Endodermal cell (in vitro differentiated cells): ENCODE results near the gene ASH1L. TPM values are rescaled to one million over a fixed set of nuclear protein-coding genes. Genes with fewer than 3 reads are reported as not detected.
"Not testable (repeated sequence)": the region's sequence is repeated elsewhere in the genome, so short reads cannot be mapped to it uniquely, and the experiment has no call there.

ENCODE experiments used
- DNase-seq: peaks from one replicate; pipeline ENCODE4 v3.0.0-alpha.2; 2017
- H3K27ac ChIP-seq: 2 replicates; pipeline ENCODE4 v1.5.1; 2013; ENCODE audit warnings: mild to moderate bottlenecking, low read depth, low read length, moderate library complexity
- H3K27me3 ChIP-seq: 2 replicates; pipeline ENCODE4 v1.6.1; 2013; ENCODE audit warnings: mild to moderate bottlenecking, low read length, moderate library complexity; ENCODE audit not compliant: insufficient read depth, control insufficient read depth, poor library complexity, severe bottlenecking
- H3K36me3 ChIP-seq: 2 replicates; pipeline ENCODE4 v1.7.0; 2013; ENCODE audit warnings: mild to moderate bottlenecking, low read length, moderate library complexity; ENCODE audit not compliant: control insufficient read depth, insufficient read depth
- H3K4me1 ChIP-seq: one replicate; pipeline ENCODE4 v1.7.0; 2013; ENCODE audit warnings: low read length; ENCODE audit not compliant: control insufficient read depth, insufficient read depth
- H3K4me3 ChIP-seq: 2 replicates; pipeline ENCODE4 v1.5.1; 2013; ENCODE audit warnings: mild to moderate bottlenecking, low read length, moderate library complexity
- H3K9ac ChIP-seq: 2 replicates; pipeline ENCODE4 v1.6.1; 2013; ENCODE audit warnings: mild to moderate bottlenecking, low read length, moderate library complexity; ENCODE audit not compliant: poor library complexity, severe bottlenecking; ENCODE audit errors: extremely low read depth
- H3K9me3 ChIP-seq: 2 replicates; pipeline ENCODE4 v1.6.1; 2013; ENCODE audit warnings: mild to moderate bottlenecking, low read length, moderate library complexity; ENCODE audit not compliant: control insufficient read depth
- H3K27ac Mint-ChIP-seq: 2 replicates; pipeline ENCODE4 v1.8.0; 2020; ENCODE audit warnings: mixed read lengths
- H3K27me3 Mint-ChIP-seq: 2 replicates; pipeline ENCODE4 v1.8.0; 2021; ENCODE audit warnings: mild to moderate bottlenecking, mixed read lengths; ENCODE audit not compliant: insufficient read depth
- H3K36me3 Mint-ChIP-seq: 2 replicates; pipeline ENCODE4 v1.8.0; 2020; ENCODE audit warnings: low read depth, mixed read lengths
- H3K4me1 Mint-ChIP-seq: 2 replicates; pipeline ENCODE4 v1.8.0; 2020; ENCODE audit warnings: mixed read lengths
- H3K4me3 Mint-ChIP-seq: 2 replicates; pipeline ENCODE4 v1.8.0; 2020; ENCODE audit warnings: mild to moderate bottlenecking, moderate library complexity, mixed read lengths
- H3K9me3 Mint-ChIP-seq: 2 replicates; pipeline ENCODE4 v1.8.0; 2020; ENCODE audit warnings: mild to moderate bottlenecking, mixed read lengths
- CTCF ChIP-seq: fragments of 200-600 bp; sonication (generic); conservative IDR thresholded peaks from 2 replicates; pipeline ENCODE4 v1.5.0; 2021; ENCODE audit warnings: antibody characterized with exemption, mild to moderate bottlenecking
- WGBS, 2 experiments: methylation state at CpG; one replicate each; pipeline versions ENCODE4 v1.1.5 to v1.1.7; 2013; ENCODE audit warnings: missing lambda C conversion rate in 2 of 2, mixed read lengths in 1 of 2; ENCODE audit not compliant: insufficient coverage in 1 of 2, insufficient read length in 1 of 2; 5-methylcytosine and 5-hydroxymethylcytosine counted together
- total RNA-seq, 2 donors: library from RNA; stranded (reverse); fragmentation: NEBNext Ultra II Directional in 1 of 2; extraction: Animal tissue kit (Norgen Biotek cat#: 25700) in 1 of 2; gene quantifications; 2 replicates in 1 of 2; 3 replicates in 1 of 2; pipeline ENCODE4 v1.2.1, GENCODE V29; 2021

The ASH1L gene
- total RNA-seq, 2 donors from 2014 or later = 34.5 to 37.0 TPM

GRCh38 chr1:155609515-155610256, 47.1 kb upstream of the ASH1L start, which contains the start of gene MSTO1:
MSTO1 (plus strand) TSS chr1:155610218; CDS start chr1:155610249, 31 bp downstream.
- DNase-seq = peak; percentile 98
- Histone ChIP-seq H3K4me1 (no peaks in the 10 kb centered on the region), H3K9me3 (no peaks in the 10 kb centered on the region), H3K4me3 (peak within 1 kb of the TSS; percentile 87), H3K9ac (peak within 1 kb of the TSS; percentile 42), H3K27ac (no peak within 1 kb of the TSS), H3K36me3 (peaks cover 12% of the 10 kb centered on the region), H3K27me3 (no peaks in the 10 kb centered on the region)
- Mint-ChIP-seq H3K27ac (peak within 1 kb of the TSS; percentile 88), H3K4me1 (no peaks in the 10 kb centered on the region), H3K9me3 (no peaks in the 10 kb centered on the region), H3K4me3 (peak within 1 kb of the TSS; percentile 68), H3K27me3 (no peaks in the 10 kb centered on the region), H3K36me3 (peaks cover 16% of the 10 kb centered on the region)
- 1 to 10% methylated on average over 11 to 37 of the region's 47 CpGs for WGBS, 2 experiments
- no peak for TF ChIP-seq CTCF

GRCh38 chr1:155608888-155609225, 46.3 kb upstream of the ASH1L start:
- H3K4me3 ChIP-seq = no peak overlapping the region
- Mint-ChIP-seq H3K4me3 (peak overlapping the region; percentile 68), H3K27me3 (no peaks in the 10 kb centered on the region), H3K36me3 (peaks cover 13% of the 10 kb centered on the region), H3K27ac (no peak overlapping the region), H3K9me3 (no peaks in the 10 kb centered on the region), H3K4me1 (no peaks in the 10 kb centered on the region)
- no peak for TF ChIP-seq CTCF
- DNase-seq = no peak
- H3K4me1 ChIP-seq = no peaks in the 10 kb centered on the region
- no peaks in the 10 kb centered on the region for H3K27me3 ChIP-seq
- no peak overlapping the region for H3K27ac ChIP-seq
- 94 to 95% methylated on average over 8 to 9 of the region's 9 CpGs for WGBS, 2 experiments
- H3K9me3 ChIP-seq = no peaks in the 10 kb centered on the region
- peaks cover 12% of the 10 kb centered on the region for H3K36me3 ChIP-seq
- no peak overlapping the region for H3K9ac ChIP-seq

- Histone ChIP-seq H3K27ac (no peak overlapping the region), H3K9me3 (no peaks in the 10 kb centered on the region), H3K9ac (no peak overlapping the region), H3K4me3 (no peak overlapping the region), H3K4me1 (no peaks in the 10 kb centered on the region), H3K36me3 (peaks cover 6% of the 10 kb centered on the region), H3K27me3 (no peaks in the 10 kb centered on the region)
- no peak for DNase-seq
- Mint-ChIP-seq H3K27ac (no peak overlapping the region), H3K27me3 (no peaks in the 10 kb centered on the region), H3K4me3 (no peak overlapping the region), H3K4me1 (no peaks in the 10 kb centered on the region), H3K36me3 (peaks cover 8% of the 10 kb centered on the region), H3K9me3 (no peaks in the 10 kb centered on the region)
- peak; percentile 36 for TF ChIP-seq CTCF
- WGBS, 2 experiments = 94% methylated on average over 5 to 7 of the region's 7 CpGs
Observed at GRCh38 chr1:155607708-155608107, 45.1 kb upstream of the ASH1L start.

- not testable (repeated sequence) for H3K9ac ChIP-seq, H3K4me3 ChIP-seq, H3K4me1 ChIP-seq, H3K27ac ChIP-seq, H3K27me3 Mint-ChIP-seq, H3K36me3 Mint-ChIP-seq, H3K9me3 Mint-ChIP-seq, H3K27me3 ChIP-seq, H3K9me3 ChIP-seq, H3K36me3 ChIP-seq, DNase-seq
- Mint-ChIP-seq H3K4me1 (peaks cover 16% of the 10 kb centered on the region), H3K27ac (peak overlapping the region; percentile 64), H3K4me3 (peak overlapping the region; percentile 35)
- 32 to 38% methylated on average over 3 to 11 of the region's 12 CpGs for whole genome bisulfite sequencing, 2 experiments
Observed at GRCh38 chr1:155599828-155600572, 37.4 kb upstream of the ASH1L start.
